Frontal cortex (tissue), 4 donors: ENCODE data around the gene STK39. TPM values are rescaled to one million over a fixed set of nuclear protein-coding genes. Genes with fewer than 3 reads are reported as not detected.

Experiments
- DNase-seq, 2 donors: peaks; one replicate each; pipeline ENCODE4 v3.0.0; 2012; ENCODE audit warnings: low spot score in 2 of 2
- FAIRE-seq: peaks from 2 replicates; lab custom pipeline; 2012; peaks lifted over from hg19 to GRCh38; lab: Jason Lieb, UNC
- small RNA-seq: library from RNA; depleted of rRNA; stranded (forward); fragments of <200 nt; gene quantifications from one replicate; pipeline ENCODE3, GENCODE V24; 2014
- total RNA-seq: library from RNA; depleted of rRNA; stranded (reverse); fragments of >200 nt; gene quantifications from one replicate; pipeline ENCODE4 v1.2.3, GENCODE V29; 2014
- donor health status: control.
- donor health status: control.
- donor health status: control.

STK39 gene
- total RNA-seq, 1 donor from 2014 or later, result 46.1 TPM

GRCh38 chr2:167925758-167926157, 321.6 kb downstream of the STK39 start:
- FAIRE-seq, result no peak
- no peak for DNase-seq

GRCh38 chr2:167924556-167924955, 322.8 kb downstream of the STK39 start:
- FAIRE-seq, result no peak
- no peak for DNase-seq

- FAIRE-seq (no peak), DNase-seq (no peak)
Observed at GRCh38 chr2:167916756-167917155, 330.6 kb downstream of the STK39 start.

- no peak for DNase-seq
- FAIRE-seq, result no peak
Observed at GRCh38 chr2:167914969-167915368, 332.4 kb downstream of the STK39 start.

GRCh38 chr2:167908786-167909185, 338.6 kb downstream of the STK39 start:
- DNase-seq (no peak), FAIRE-seq (no peak)

- DNase-seq (no peak), FAIRE-seq (no peak)
Observed at GRCh38 chr2:167905668-167906067, 341.7 kb downstream of the STK39 start.

Small RNA genes lying within 50 kb of the gene (small RNA-seq; reads per million reads assigned to genes)
- gene AC067940.1, result 0.25 reads per million, percentile 5 among the genes with 10 or more reads in this experiment

Other genes with a start within 250 kb of the STK39 start
- gene CERS6, start 208.7 kb upstream of the STK39 start, total RNA-seq, result 137 TPM